Tibial nerve (tissue), 4 donors: ENCODE data around the gene GMPPB.

Experiments
- EP300 ChIP-seq, 2 donors: sonication (generic); formaldehyde crosslinking; IDR thresholded peaks; one replicate each; pipeline ENCODE4 v1.6.1; 2017; ENCODE audit warnings: antibody characterized with exemption in 2 of 2, mild to moderate bottlenecking in 1 of 2
- POLR2A ChIP-seq, 2 donors: fragments of 450-650 bp; IDR thresholded peaks; one replicate each; pipeline ENCODE4 v1.6.1; 2017; ENCODE audit warnings: antibody characterized with exemption in 2 of 2, mild to moderate bottlenecking in 2 of 2, moderate library complexity in 2 of 2
- TF ChIP-seq, protein P1 (sequence below), 5 experiments: fragments of 200-600 bp in 3 of 5; fragments of 450-650 bp in 2 of 5; sonication (generic) in 3 of 5; IDR thresholded peaks; one replicate each; pipeline ENCODE4 v1.5.1; 2016 to 2019; ENCODE audit warnings: antibody characterized with exemption in 5 of 5, mild to moderate bottlenecking in 3 of 5, moderate library complexity in 2 of 5

DNA sequence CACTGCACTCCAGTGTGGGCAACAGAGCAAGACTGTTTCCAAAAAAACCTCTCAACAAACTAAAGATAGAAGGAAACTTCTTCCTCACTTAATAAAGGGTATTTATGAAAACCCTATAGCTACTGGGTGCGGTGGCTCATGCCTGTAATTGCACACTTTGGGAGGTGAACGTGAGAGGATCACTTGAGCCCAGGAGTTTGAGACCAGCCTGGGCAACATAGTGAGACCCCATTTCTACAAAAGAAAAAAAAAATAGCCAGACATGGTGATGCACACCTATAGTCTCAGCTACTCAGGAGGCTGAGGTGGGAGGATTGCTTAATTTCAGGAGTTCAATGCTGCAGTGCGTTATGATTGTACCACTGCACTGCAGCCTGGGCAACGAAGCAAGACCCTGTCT is 40.2 kb upstream of the GMPPB start:
- TF ChIP-seq POLR2A (IDR thresholded peaks at IDR 0.05) (no peak), EP300 (IDR thresholded peaks at IDR 0.05) (no peak)
- TF ChIP-seq, protein P1, sequence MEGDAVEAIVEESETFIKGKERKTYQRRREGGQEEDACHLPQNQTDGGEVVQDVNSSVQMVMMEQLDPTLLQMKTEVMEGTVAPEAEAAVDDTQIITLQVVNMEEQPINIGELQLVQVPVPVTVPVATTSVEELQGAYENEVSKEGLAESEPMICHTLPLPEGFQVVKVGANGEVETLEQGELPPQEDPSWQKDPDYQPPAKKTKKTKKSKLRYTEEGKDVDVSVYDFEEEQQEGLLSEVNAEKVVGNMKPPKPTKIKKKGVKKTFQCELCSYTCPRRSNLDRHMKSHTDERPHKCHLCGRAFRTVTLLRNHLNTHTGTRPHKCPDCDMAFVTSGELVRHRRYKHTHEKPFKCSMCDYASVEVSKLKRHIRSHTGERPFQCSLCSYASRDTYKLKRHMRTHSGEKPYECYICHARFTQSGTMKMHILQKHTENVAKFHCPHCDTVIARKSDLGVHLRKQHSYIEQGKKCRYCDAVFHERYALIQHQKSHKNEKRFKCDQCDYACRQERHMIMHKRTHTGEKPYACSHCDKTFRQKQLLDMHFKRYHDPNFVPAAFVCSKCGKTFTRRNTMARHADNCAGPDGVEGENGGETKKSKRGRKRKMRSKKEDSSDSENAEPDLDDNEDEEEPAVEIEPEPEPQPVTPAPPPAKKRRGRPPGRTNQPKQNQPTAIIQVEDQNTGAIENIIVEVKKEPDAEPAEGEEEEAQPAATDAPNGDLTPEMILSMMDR (IDR thresholded peaks at IDR 0.05): no peak
